Measurements from ENCODE around the gene NFYC.

Gene NFYC

DNA sequence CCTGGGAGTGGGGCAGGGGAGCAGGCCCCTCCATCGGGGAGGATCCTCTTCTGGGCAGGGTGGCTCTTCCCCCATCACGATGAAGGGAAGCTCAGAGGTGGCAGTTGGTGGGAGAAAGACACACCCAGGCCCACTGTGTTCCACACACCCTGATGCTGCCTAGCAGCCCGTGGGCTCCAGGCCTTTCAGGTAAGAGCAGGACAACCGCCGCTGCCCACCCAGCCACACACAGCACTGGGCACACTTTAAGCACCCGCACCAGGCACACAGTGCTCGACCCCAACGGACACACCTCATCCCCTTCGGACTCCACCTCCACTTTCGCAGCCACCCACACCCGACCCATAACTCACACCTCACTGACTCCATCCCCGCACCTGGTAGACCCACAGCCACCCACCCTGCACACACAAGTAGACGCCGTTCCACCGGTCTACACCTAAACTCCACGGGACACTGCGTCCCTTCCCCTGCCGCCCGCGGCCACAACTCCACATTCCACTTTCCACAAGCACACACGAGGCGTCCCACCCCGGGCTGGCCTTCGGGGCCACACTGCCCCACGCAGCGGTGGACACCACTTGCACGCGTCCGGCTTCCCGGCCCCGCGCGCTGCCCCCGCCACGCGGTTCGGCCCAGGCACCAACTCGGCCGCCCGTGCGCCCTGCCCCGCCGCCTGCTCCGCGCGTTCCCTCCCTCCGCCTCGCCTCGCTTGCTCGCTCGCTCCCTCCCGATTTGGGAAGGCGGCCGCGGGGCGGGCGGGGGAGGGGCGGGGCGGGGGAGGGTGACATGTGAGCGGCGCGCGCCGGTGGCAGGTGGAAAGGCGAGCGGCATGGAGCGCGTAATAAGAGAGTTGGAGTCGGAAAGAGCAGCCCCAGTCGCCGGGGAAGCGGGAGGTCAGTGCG lies 91.7 kb downstream of the NFYC start, which contains the start of gene KCNQ4:
Gene KCNQ4, plus strand, starts transcription at position 787 of the 905 bp plus-strand sequence. CDS start 307 bp downstream, outside the sequence.
- peak; percentile 78 for DNase-seq

GRCh38 chr1:40784141-40784770 lies 92.8 kb downstream of the NFYC start:
- peak; percentile 32 for DNase-seq

GRCh38 chr1:40784771-40785151 lies 93.3 kb downstream of the NFYC start:
- peak; percentile 48 for DNase-seq

GRCh38 chr1:40785446-40785845 lies 93.9 kb downstream of the NFYC start:
- no peak for DNase-seq

DNA sequence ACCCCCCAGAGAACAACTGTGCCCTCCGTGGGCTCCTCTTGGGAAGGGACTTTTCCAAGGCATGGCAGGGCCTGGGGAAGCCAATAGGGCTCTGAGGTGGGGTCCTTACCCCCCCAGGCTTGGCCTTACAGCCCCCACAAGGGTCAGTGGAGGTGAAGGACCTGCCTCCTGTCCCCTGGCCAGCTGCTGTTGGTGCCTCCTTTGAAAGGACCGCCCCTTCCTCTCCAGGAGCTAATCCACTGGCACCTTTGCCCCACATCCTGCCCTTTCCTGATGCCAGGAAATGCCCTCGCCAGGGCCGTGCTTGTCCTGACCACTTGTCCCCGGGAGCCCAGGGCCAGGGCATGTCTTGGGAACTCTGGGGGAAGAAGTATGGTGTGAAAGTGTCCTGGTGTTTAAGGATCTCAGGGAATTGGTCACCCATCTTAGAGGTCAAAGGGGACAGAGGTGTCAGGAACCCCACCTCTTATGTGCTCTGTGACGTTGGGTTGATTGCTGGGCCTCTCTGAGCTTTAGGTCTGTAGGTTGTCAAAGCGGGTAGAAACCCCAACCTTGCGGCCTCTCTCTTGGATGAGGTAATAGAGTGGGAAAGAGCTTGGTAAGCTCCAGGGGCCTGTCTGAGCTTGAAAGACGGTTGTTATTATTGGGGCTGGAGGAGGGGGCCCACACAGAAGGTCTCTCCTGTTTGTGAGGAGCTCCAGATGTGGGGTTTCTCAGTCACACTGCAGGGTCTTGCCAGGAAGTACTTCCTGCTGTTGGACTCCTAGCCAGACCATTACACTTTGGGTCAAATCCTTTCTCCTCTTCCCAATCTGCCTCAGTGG lies 94.9 kb downstream of the NFYC start:
- no peak for DNase-seq

DNA sequence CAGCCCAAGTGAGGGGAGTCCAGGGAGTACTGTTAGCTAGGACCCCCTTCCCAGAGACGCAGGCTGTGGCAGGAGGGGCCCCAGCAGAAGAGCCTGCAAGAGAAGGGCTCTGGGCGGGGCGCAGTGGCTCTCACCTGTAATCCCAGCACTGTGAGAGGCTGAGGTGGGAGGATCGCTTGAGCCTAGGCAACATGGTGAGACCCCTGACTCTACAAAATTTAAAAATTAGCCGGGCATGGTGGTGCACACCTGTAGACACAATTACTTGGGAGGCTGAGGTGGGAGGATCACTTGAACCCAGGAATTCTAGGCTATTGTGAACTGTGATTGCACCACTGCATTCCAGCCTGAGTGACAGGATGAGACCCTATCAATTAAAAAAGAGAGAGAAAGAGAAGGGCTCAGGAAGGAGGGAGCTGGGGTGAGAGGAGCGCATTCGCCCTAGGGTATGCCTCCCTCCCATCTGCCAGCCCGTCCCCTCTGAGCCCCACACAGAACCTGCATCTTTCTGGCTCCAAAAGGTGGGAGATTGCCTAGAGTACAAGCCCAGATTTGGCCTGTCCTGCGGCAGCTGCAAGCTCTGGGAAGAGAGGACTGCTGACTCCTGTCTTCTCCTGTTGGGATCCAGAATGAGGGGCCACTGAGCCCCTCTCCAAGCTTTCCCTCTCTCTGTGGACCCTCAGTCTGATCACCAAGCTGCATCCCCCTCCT lies 95.6 kb downstream of the NFYC start:
- DNase-seq: no peak

DNA sequence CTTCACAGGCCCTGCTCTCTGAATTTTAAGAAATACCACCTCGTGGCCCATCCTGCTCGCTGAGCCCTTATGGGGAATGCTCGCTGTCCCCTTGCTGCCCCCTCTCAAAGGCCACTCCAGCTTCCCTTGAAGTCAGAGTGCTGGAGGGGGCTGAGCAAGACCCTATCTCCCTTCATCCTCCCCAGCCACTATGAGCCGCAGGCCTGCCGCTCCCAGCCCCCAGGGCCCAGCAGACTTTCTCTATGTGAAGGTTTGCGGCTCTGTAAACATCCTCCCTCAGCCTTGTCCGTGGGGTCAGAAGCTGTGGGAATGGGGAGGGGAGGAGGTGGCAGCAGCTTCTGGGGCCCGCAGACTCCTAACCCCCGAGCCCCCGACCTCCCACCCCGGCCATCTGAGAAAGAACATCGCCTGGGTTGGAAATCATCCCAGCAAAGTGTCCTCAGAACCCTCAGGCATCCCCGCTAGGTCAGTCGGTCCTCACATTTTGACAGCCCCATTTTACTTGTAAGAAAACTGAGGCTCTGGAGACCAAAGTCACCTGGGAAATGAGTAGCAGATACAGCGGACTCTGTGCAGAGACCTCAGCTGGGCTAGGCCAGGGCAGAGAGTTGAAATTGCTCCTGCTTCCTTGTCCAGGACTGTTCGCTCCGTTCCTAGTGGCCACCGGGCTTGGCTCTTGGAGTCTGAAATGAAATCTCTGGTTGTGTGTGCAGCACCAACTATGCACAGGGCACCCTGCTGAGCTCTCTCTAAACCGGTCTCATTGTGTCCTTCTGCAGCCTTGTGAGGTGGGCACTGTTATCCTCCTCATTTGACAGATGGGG lies 96.4 kb downstream of the NFYC start:
- no peak for DNase-seq

DNA sequence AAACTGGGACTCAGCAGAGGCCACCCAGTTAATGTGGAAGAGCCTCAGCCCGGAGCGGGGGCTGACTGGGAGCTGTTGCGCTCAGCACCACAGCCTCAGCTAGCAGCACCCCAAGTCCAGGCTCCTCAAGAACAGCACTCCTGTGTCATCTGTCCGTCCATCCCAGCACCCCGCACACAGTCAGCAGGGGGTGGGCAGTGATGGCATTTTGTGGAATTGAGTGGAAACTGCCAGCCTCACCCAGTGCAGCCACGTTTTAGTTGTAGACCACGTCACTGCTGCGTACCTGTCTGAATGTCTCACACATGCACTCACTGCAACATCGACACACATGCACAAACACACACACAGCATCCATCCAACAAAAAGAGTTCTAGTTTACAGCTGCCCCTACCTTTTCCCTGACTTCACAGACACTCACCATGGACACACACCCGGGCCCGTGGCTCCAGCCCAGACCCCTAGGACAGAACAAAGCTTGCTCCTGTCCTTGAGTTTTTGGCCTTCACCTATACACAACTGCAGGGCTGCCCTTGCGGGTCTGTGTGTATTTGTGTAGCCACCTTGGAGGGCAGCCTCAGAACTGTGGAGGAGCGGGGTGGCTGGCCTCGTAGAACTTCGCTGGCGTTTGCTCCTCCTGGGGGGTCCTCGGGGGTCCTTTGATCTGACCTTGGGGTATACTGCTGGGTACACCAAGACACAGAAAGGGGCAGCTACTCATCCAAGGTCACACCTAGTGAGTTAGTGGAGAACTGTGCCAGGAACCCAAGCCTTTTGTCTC lies 97.2 kb downstream of the NFYC start:
- DNase-seq: no peak

DNA sequence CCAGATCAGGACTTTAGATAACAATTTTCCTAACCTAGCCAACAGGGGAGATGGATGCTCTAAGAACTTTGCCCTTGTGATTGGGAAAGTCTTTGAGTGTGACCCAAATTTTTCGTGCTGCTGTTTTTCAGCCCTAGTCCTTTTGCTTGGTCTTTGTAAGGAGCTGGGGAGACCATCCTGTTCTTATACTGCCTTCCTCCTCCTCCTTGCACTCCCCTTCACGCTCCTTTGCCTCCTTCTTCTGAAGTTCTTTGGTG lies 97.8 kb downstream of the NFYC start:
- DNase-seq: no peak

- DNase-seq: no peak
Observed at GRCh38 chr1:40789661-40790430, 98.3 kb downstream of the NFYC start.

GRCh38 chr1:40792036-40792435 lies 100.5 kb downstream of the NFYC start:
- no peak for DNase-seq

GRCh38 chr1:40793617-40794016 lies 102.1 kb downstream of the NFYC start:
- no peak for DNase-seq

- no peak for DNase-seq
Observed at GRCh38 chr1:40794048-40794447, 102.5 kb downstream of the NFYC start.

DNA sequence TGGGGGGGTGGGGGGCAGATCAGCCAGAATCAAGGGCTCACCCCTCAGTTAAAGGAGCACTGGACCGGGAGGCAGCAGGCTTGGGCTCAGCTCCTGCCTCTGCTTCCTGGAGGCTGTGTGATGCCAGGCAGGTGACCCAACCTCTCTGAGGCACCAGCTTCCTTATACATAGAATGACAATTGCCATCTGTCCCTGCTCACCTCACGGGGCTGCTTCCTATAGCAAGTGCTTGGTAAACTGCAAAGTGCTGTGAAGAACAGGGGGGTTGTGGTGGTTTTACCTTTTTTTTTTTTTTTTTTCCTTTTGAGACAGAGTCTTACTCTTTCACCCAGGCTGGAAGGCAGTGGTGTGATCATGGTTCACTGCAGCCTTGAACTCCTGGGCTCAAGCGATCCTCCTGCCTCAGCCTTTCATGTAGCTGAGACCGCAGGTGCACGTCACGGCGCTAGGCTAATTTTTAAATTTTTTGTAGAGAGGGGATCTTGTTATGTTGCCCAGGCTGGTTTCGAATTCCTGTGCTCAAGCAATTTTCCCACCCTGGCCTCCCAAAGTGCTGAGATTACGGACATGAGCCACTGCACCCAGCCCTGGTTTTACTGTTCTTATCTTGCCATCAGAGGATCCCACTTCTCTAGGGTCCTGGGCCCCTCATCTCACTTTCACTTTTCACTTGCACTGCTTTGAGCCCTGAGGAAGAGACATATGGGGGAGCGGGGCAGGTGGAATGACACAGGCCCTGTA lies 103.6 kb downstream of the NFYC start:
- DNase-seq: no peak

DNA sequence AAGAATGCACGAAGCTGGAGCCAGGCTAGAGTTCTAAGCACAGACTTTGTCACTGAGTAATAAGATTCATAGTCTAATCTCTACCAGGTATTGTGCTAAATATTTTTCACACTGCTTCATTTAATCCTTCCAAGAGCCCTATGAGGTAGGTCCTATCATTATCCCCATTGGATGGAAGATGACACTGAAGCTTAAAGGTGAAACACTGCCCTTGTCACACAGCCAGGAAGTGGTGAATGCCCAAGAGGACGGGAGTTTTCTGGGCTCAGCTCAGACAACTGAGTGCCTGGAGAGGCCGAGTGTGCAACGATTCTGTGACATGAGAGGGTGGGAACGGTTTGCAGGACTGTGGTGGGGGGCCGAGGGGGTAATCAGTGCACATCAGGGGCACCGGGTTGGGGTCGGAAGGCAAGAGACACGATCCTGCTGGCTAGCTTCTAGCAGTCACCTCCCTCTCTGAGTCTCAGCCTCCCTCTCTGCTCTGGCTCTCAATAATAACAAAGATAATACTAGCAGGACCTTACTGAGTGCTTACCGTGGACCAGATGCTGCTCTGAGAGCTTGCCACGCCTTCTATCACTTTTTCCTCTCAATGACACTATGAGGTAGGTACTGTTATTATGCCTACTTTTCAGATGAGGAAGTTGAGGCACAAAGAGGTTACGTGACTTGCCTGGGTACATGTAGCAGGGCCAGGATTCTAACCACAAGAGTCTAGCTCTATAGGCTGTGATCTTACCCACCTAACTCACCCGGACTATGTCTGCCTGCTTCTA lies 104.5 kb downstream of the NFYC start:
- DNase-seq: no peak

DNA sequence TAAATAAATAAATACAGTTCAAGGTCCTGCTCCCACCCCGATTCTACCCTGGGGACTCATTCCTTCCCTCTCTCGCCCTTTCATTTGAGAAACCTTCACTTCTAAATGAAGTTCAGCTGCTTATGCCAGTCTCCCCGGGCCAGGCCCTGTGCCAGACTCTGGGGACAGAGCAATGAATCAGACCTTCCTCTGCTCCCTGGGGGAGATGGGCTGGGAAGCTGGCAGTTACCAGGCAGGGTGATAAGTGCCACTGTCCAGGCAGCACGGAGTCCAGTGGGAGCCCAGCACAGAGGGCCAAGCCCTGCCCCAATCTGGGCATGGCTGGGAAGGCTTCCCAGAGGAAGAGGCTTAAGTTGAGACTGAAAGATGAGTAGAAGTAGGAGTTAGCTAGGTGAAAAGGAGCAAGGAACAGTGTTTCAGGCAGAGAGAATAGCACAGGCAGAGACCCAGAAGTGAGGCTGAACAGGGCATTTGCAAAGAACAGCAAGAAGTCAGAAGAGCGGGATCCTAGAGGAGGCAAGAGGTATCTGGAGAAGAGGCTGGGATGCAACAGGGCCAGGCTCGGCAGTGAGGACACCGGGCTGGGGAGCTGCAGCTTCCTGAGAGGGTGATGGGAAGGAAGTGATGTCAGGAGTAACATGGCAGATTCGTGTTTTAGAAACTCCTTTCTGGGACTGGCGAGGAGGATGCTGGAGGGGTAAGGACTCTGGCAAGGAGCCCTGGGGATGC lies 105.6 kb downstream of the NFYC start:
- DNase-seq: no peak

DNA sequence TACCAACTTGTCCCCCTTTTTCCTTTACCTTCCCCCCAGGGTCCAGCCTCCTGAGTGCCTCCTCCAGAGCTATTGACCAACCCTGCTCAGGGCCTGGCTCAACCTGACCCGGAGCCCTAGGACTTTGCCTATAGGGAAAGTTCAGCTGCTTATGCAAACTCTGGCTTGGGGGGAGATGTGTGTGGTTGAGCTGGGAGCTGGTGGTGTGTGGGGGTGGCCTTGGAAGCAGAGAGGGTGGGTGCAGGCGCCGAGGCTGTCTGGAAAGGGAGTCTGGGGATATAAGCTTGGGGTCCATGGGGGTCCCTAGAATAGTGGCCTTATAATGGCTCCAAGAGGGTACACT lies 106.1 kb downstream of the NFYC start:
- peak; percentile 45 for DNase-seq

Data from NCI-H526 treated with DMSO at 0.1 percent for 48 hours (cell line).